K562 (cell line): ENCODE data around the gene CCDC15.

ENCODE experiments used
- ESRRA ChIP-seq: fragments of 450-650 bp; IDR thresholded peaks from 2 replicates; pipeline ENCODE4 v1.6.1; 2014; ENCODE audit warnings: low read depth, mild to moderate bottlenecking, moderate library complexity, borderline replicate concordance
- FOXA1 ChIP-seq: fragments of 450-650 bp; IDR thresholded peaks from 2 replicates; pipeline ENCODE4 v1.6.1; 2016; ENCODE audit warnings: mild to moderate bottlenecking, borderline replicate concordance
- TAF1 ChIP-seq: IDR thresholded peaks from 2 replicates; pipeline ENCODE4 v1.6.1; 2011; ENCODE audit warnings: mild to moderate bottlenecking, low read length, moderate library complexity; ENCODE audit not compliant: insufficient read depth, control insufficient read depth, severe bottlenecking; ENCODE audit errors: extremely low read depth
- TARDBP ChIP-seq: fragments of 450-650 bp; IDR thresholded peaks from 2 replicates; pipeline ENCODE4 v1.6.1; 2016
- TF ChIP-seq, protein P1 (sequence below), 3 experiments: fragments of 200-800 bp in 1 of 3; fragments of 250-450 bp in 1 of 3; fragments of 450-650 bp in 1 of 3; sonication (Bioruptor Pico) in 1 of 3; sonication (Bioruptor generic) in 1 of 3; formaldehyde crosslinking in 1 of 3; IDR thresholded peaks; 2 replicates each; pipeline versions ENCODE4 v1.6.1 to v1.8.0; 2016 to 2022; ENCODE audit warnings: mild to moderate bottlenecking in 2 of 3, missing genetic modification characterization in 2 of 3, missing compliant biosample characterization in 1 of 3, moderate library complexity in 1 of 3
- TF ChIP-seq, protein P2 (sequence below): fragments of 150-350 bp; conservative IDR thresholded peaks from 2 replicates; pipeline ENCODE4 v1.6.1; 2014; ENCODE audit warnings: low read length
- TF ChIP-seq, protein P3 (sequence below): sonication (generic); formaldehyde crosslinking; IDR thresholded peaks from 2 replicates; pipeline ENCODE4 v1.8.0; 2022; ENCODE audit warnings: mild to moderate bottlenecking, missing genetic modification reagents

DNA sequence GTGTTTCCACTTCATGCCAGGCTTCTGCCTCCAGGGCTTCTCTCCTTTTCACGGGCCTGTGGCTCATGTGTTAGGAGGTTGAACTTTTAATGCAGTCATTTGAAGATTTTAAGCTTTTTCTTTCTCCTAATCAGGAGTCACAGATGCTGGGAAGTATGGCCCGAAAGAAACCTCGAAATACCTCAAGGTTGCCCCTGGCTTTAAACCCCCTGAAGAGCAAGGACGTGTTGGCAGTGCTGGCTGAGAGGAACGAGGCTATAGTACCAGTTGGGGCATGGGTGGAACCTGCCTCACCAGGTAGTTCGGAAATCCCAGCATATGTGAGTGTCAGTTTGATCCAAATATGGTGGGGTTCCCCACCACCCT lies 571 bp downstream of the CCDC15 start:
- TF ChIP-seq, protein P1, sequence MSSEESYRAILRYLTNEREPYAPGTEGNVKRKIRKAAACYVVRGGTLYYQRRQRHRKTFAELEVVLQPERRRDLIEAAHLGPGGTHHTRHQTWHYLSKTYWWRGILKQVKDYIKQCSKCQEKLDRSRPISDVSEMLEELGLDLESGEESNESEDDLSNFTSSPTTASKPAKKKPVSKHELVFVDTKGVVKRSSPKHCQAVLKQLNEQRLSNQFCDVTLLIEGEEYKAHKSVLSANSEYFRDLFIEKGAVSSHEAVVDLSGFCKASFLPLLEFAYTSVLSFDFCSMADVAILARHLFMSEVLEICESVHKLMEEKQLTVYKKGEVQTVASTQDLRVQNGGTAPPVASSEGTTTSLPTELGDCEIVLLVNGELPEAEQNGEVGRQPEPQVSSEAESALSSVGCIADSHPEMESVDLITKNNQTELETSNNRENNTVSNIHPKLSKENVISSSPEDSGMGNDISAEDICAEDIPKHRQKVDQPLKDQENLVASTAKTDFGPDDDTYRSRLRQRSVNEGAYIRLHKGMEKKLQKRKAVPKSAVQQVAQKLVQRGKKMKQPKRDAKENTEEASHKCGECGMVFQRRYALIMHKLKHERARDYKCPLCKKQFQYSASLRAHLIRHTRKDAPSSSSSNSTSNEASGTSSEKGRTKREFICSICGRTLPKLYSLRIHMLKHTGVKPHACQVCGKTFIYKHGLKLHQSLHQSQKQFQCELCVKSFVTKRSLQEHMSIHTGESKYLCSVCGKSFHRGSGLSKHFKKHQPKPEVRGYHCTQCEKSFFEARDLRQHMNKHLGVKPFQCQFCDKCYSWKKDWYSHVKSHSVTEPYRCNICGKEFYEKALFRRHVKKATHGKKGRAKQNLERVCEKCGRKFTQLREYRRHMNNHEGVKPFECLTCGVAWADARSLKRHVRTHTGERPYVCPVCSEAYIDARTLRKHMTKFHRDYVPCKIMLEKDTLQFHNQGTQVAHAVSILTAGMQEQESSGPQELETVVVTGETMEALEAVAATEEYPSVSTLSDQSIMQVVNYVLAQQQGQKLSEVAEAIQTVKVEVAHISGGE (CRISPR knock-in tag; IDR thresholded peaks at IDR 0.05), result no peak
- TF ChIP-seq ESRRA (no peak), FOXA1 (no peak), TARDBP (no peak), TAF1 (no peak)
- TF ChIP-seq, protein P2, sequence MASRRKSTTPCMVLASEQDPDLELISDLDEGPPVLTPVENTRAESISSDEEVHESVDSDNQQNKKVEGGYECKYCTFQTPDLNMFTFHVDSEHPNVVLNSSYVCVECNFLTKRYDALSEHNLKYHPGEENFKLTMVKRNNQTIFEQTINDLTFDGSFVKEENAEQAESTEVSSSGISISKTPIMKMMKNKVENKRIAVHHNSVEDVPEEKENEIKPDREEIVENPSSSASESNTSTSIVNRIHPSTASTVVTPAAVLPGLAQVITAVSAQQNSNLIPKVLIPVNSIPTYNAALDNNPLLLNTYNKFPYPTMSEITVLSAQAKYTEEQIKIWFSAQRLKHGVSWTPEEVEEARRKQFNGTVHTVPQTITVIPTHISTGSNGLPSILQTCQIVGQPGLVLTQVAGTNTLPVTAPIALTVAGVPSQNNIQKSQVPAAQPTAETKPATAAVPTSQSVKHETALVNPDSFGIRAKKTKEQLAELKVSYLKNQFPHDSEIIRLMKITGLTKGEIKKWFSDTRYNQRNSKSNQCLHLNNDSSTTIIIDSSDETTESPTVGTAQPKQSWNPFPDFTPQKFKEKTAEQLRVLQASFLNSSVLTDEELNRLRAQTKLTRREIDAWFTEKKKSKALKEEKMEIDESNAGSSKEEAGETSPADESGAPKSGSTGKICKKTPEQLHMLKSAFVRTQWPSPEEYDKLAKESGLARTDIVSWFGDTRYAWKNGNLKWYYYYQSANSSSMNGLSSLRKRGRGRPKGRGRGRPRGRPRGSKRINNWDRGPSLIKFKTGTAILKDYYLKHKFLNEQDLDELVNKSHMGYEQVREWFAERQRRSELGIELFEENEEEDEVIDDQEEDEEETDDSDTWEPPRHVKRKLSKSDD, result no peak
- TF ChIP-seq, protein P3, sequence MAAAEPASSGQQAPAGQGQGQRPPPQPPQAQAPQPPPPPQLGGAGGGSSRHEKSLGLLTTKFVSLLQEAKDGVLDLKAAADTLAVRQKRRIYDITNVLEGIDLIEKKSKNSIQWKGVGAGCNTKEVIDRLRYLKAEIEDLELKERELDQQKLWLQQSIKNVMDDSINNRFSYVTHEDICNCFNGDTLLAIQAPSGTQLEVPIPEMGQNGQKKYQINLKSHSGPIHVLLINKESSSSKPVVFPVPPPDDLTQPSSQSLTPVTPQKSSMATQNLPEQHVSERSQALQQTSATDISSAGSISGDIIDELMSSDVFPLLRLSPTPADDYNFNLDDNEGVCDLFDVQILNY, result no peak
